ENCODE measurements around the gene ASCC3. TPM values are rescaled to one million over a fixed set of nuclear protein-coding genes. Genes with fewer than 3 reads are reported as not detected.

ASCC3 gene
- total RNA-seq, 4 donors from 2014 or later: 20.5 to 33.9 (median 26.9) TPM

DNA sequence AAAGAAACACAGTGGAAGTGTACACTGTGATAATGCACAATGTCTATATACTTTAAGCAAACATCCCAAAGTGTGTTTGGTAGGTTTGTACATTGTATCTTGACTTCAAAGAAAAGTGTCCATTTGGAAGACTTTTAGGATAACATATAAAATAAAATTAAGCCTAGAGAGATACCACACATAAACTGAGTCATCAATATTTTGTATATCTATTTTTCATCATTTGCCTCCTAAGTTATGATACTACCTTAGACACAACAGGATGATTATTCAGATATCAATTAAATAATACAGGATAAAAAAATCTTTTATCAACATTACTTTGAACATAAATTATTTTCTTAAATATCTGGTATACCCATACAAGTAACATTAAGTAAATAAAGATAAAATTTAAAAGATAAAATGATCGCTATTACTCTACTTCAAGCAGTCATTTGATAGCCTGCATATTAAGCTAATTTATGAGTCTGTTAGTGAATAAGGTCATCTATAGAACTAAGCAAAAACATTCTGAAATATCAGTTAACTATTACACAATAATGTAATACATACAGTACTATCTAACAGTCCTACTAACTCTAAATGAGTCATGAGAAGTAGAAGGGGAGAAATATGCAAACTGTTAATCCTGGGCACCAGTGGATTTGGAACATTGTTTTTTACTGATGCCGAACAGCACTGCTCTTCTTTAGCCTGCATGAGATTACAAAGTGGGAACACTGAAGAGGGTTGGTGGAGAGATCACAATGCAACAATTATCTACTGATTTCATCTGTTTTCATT is 258.0 kb downstream of the ASCC3 start:
- Histone ChIP-seq H3K4me3 (no peak overlapping the region), H3K9me3 (no peaks in the 10 kb centered on the region), H3K36me3 (peaks cover 0 to 35% (median 0%) of the 10 kb centered on the region in 3 donors), H3K27ac (no peak overlapping the region), H3K27me3 (no peaks in the 10 kb centered on the region), H3K4me1 (no peaks in the 10 kb centered on the region)
- TF ChIP-seq POLR2A (IDR thresholded peaks at IDR 0.05) (no peak), EP300 (IDR thresholded peaks at IDR 0.05) (no peak)
- TF ChIP-seq, protein P1, sequence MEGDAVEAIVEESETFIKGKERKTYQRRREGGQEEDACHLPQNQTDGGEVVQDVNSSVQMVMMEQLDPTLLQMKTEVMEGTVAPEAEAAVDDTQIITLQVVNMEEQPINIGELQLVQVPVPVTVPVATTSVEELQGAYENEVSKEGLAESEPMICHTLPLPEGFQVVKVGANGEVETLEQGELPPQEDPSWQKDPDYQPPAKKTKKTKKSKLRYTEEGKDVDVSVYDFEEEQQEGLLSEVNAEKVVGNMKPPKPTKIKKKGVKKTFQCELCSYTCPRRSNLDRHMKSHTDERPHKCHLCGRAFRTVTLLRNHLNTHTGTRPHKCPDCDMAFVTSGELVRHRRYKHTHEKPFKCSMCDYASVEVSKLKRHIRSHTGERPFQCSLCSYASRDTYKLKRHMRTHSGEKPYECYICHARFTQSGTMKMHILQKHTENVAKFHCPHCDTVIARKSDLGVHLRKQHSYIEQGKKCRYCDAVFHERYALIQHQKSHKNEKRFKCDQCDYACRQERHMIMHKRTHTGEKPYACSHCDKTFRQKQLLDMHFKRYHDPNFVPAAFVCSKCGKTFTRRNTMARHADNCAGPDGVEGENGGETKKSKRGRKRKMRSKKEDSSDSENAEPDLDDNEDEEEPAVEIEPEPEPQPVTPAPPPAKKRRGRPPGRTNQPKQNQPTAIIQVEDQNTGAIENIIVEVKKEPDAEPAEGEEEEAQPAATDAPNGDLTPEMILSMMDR (IDR thresholded peaks at IDR 0.05): no peak
- no peak for DNase-seq (ENCODE audit: low spot score in 2 of 2)
- WGBS, 2 donors: 80 to 86% methylated on average over 2 of the region's 2 CpGs

GRCh38 chr6:100620085-100620840 is 260.9 kb downstream of the ASCC3 start:
- H3K27ac ChIP-seq: no peak overlapping the region
- H3K9me3 ChIP-seq: no peaks in the 10 kb centered on the region
- H3K4me1 ChIP-seq: no peaks in the 10 kb centered on the region
- no peaks in the 10 kb centered on the region for H3K27me3 ChIP-seq
- TF ChIP-seq, protein P1 (IDR thresholded peaks at IDR 0.05): no peak
- TF ChIP-seq EP300 (IDR thresholded peaks at IDR 0.05) (no peak), POLR2A (IDR thresholded peaks at IDR 0.05) (no peak)
- H3K36me3 ChIP-seq: peaks cover 0 to 34% (median 0%) of the 10 kb centered on the region in 3 donors
- 88 to 93% methylated on average over 3 of the region's 3 CpGs for WGBS, 2 donors
- no peak for DNase-seq (ENCODE audit: low spot score in 2 of 2)
- no peak overlapping the region for H3K4me3 ChIP-seq

DNA sequence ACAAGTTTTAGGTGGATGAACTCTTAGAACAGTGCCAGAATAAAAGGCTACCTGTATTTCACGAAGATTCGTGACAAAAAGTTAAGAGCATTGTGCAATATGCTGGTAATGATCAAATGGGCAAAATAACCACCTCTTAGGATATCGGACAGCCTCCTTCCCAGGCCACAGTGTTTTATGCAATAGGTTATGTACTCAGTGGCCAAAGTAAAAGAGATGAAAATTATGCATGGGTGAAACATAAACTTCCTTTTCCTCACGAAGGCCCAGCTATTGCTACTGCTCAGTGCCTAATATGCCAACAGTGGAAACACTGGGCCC is 262.8 kb downstream of the ASCC3 start:
- no peak overlapping the region for H3K4me3 ChIP-seq
- H3K9me3 ChIP-seq: no peaks in the 10 kb centered on the region
- no peaks in the 10 kb centered on the region for H3K4me1 ChIP-seq
- 87 to 97% methylated on average over 4 of the region's 4 CpGs for WGBS, 2 donors
- TF ChIP-seq, protein P1 (IDR thresholded peaks at IDR 0.05): no peak
- TF ChIP-seq EP300 (IDR thresholded peaks at IDR 0.05): no peak
- no peak for TF ChIP-seq POLR2A (IDR thresholded peaks at IDR 0.05)
- H3K36me3 ChIP-seq: peaks cover 0 to 28% (median 0%) of the 10 kb centered on the region in 3 donors
- no peak for DNase-seq (ENCODE audit: low spot score in 2 of 2)
- no peaks in the 10 kb centered on the region for H3K27me3 ChIP-seq
- H3K27ac ChIP-seq: no peak overlapping the region

DNA sequence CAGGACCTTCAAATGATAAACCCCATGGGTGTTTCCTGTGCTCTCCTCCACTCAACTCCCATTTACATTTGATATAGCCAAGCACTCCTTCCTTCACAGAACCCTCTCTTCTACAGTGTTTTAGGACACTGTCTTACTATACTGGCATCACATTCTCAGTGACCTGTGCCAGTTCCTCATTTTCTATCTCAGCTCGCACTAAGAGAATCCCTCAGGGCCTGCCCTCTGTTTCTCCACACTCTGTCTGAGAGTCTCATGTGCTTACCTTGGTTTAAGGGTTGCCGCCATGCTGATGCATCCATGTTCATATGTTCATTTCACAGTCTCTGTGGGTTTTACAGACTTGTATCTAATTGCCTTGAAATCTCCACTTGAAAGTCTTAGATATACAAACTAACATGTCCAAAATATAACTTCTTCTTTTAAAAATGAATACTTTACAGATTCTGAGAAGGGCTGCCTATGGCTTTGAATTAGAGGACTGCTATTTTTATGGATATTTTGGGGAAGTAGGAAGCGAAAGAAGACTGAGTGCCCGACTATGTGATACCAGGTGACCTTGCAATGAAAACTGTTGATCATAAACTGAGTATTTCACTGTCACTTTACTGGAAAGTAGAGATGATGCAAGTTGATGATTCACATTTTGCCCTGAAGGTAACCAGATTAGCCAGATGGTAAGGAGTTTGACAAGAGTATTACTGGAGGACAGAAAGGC is 263.3 kb downstream of the ASCC3 start:
- no peak overlapping the region for H3K4me3 ChIP-seq
- H3K27me3 ChIP-seq: no peaks in the 10 kb centered on the region
- 83 to 88% methylated on average over 4 of the region's 4 CpGs for WGBS, 2 donors
- no peak for DNase-seq (ENCODE audit: low spot score in 2 of 2)
- TF ChIP-seq, protein P1 (IDR thresholded peaks at IDR 0.05): no peak
- TF ChIP-seq EP300 (IDR thresholded peaks at IDR 0.05): no peak
- TF ChIP-seq POLR2A (IDR thresholded peaks at IDR 0.05): no peak
- no peaks in the 10 kb centered on the region for H3K4me1 ChIP-seq
- H3K36me3 ChIP-seq: peaks cover 0 to 24% (median 0%) of the 10 kb centered on the region in 3 donors
- no peak overlapping the region for H3K27ac ChIP-seq
- H3K9me3 ChIP-seq: no peaks in the 10 kb centered on the region

Data from tibial nerve (tissue), 4 donors.